H1 (cell line): ENCODE measurements around the gene SERPINE2. TPM values are rescaled to one million over a fixed set of nuclear protein-coding genes. Genes with fewer than 3 reads are reported as not detected.

Source experiments
- CTCF ChIA-PET: fragments of 300-600 bp; sonication (Branson Sonifier 250); formaldehyde crosslinking; loops from one replicate; lab custom pipeline; 2021; ENCODE audit not compliant: partially characterized antibody; lab: Charles Lee
- POLR2A ChIA-PET: fragments of 300-600 bp; sonication (Branson Sonifier 250); formaldehyde crosslinking; loops from one replicate; lab custom pipeline; 2021; ENCODE audit warnings: inconsistent platforms; ENCODE audit not compliant: partially characterized antibody; lab: Charles Lee
- DNase-seq, 2 experiments: peaks; one replicate each; pipeline versions ENCODE4 v3.0.0 to v3.0.0-alpha.2; 2010 to 2022; ENCODE audit warnings: low spot score in 2 of 2, low read depth in 1 of 2, mixed read lengths in 1 of 2
- FAIRE-seq: peaks from 2 replicates; lab custom pipeline; 2011; peaks lifted over from hg19 to GRCh38; lab: Jason Lieb, UNC
- H2AFZ ChIP-seq: 2 replicates; pipeline ENCODE4 v1.8.1; 2012; ENCODE audit warnings: low read length, inconsistent platforms
- H2AK5ac ChIP-seq: 2 replicates; pipeline ENCODE4 v1.6.1; 2013; ENCODE audit warnings: low read depth, low read length
- H2BK120ac ChIP-seq: replicated peaks from 2 replicates; pipeline ENCODE3; 2013; ENCODE audit warnings: low read depth, low read length, inconsistent platforms
- H2BK12ac ChIP-seq: 2 replicates; pipeline ENCODE4 v1.6.1; 2013; ENCODE audit warnings: low read depth, low read length
- H2BK15ac ChIP-seq: 2 replicates; pipeline ENCODE4 v1.6.1; 2013; ENCODE audit warnings: low read length
- H2BK20ac ChIP-seq: 2 replicates; pipeline ENCODE4 v1.6.1; 2013; ENCODE audit warnings: low read length
- H2BK5ac ChIP-seq: 2 replicates; pipeline ENCODE4 v1.6.1; 2013; ENCODE audit warnings: low read depth, low read length
- H3K14ac ChIP-seq: 2 replicates; pipeline ENCODE4 v1.6.1; 2013; ENCODE audit warnings: inconsistent platforms; ENCODE audit not compliant: insufficient read length
- H3K18ac ChIP-seq: 2 replicates; pipeline ENCODE4 v1.6.1; 2013; ENCODE audit warnings: low read length; ENCODE audit errors: extremely low read depth
- H3K23ac ChIP-seq: 2 replicates; pipeline ENCODE4 v1.6.1; 2013; ENCODE audit warnings: inconsistent platforms; ENCODE audit not compliant: insufficient read length
- H3K23me2 ChIP-seq: 2 replicates; pipeline ENCODE4 v1.6.1; 2013; ENCODE audit warnings: low read depth, low read length
- H3K27ac ChIP-seq: 2 replicates; pipeline ENCODE4 v1.6.1; 2011; ENCODE audit warnings: low read depth, low read length, inconsistent platforms
- H3K27me3 ChIP-seq, 4 experiments: replicated peaks in 1 of 4; 1 replicate in 1 of 4; 2 replicates in 3 of 4; pipeline versions ENCODE4 v1.6.1 to v1.8.1; 2011 to 2013; ENCODE audit warnings: low read length in 3 of 4, mild to moderate bottlenecking in 3 of 4, inconsistent platforms in 2 of 4, mixed read lengths in 2 of 4, moderate library complexity in 1 of 4; ENCODE audit not compliant: control insufficient read depth in 3 of 4, insufficient read depth in 3 of 4; ENCODE audit errors: extremely low read depth in 1 of 4
- H3K36me3 ChIP-seq, 4 experiments: 2 replicates each; pipeline versions ENCODE4 v1.6.1 to v1.8.1; 2011 to 2013; ENCODE audit warnings: mild to moderate bottlenecking in 4 of 4, low read length in 3 of 4, moderate library complexity in 2 of 4, control low read depth in 1 of 4, inconsistent platforms in 1 of 4; ENCODE audit not compliant: insufficient read depth in 4 of 4, control insufficient read depth in 2 of 4
- H3K4ac ChIP-seq: replicated peaks from 2 replicates; pipeline ENCODE3; 2013; ENCODE audit warnings: low read length, low read depth, mixed read lengths, inconsistent platforms; ENCODE audit not compliant: insufficient read length
- H3K4me1 ChIP-seq, 4 experiments: replicated peaks in 1 of 4; 1 replicate in 1 of 4; 2 replicates in 3 of 4; pipeline versions ENCODE4 v1.6.1 to v1.8.1; 2011 to 2013; ENCODE audit warnings: low read length in 3 of 4, inconsistent platforms in 2 of 4, mixed read lengths in 1 of 4; ENCODE audit not compliant: insufficient read depth in 4 of 4, control insufficient read depth in 3 of 4
- H3K4me2 ChIP-seq, 2 experiments: 2 replicates each; pipeline versions ENCODE4 v1.6.1 to v1.8.1; 2011 to 2013; ENCODE audit warnings: low read depth in 2 of 2, low read length in 2 of 2, control low read depth in 1 of 2, inconsistent platforms in 1 of 2, mild to moderate bottlenecking in 1 of 2; ENCODE audit not compliant: insufficient read depth in 1 of 2
- H3K4me3 ChIP-seq, 4 experiments: fragments of 200-600, 300-600 bp in 1 of 4; sonication (generic), shearing (Covaris generic), sonication (Bioruptor Twin) in 1 of 4; 2 replicates each; pipeline versions ENCODE4 v1.5.1 to v1.8.1; 2011 to 2016; ENCODE audit warnings: low read length in 4 of 4, low read depth in 3 of 4, control low read depth in 2 of 4, inconsistent platforms in 2 of 4, mild to moderate bottlenecking in 2 of 4, mixed read lengths in 1 of 4, moderate library complexity in 1 of 4; ENCODE audit not compliant: insufficient read depth in 2 of 4; ENCODE audit errors: extremely low read depth in 1 of 4
- H3K56ac ChIP-seq: replicated peaks from 2 replicates; pipeline ENCODE3; 2013; ENCODE audit warnings: low read depth, mild to moderate bottlenecking, mixed read lengths, low read length, inconsistent platforms; ENCODE audit not compliant: insufficient read length
- H3K79me1 ChIP-seq: 2 replicates; pipeline ENCODE4 v1.6.1; 2013; ENCODE audit warnings: low read depth, low read length, control low read depth
- H3K79me2 ChIP-seq, 2 experiments: 2 replicates each; pipeline versions ENCODE4 v1.6.1 to v1.8.1; 2012 to 2013; ENCODE audit warnings: low read length in 2 of 2, mild to moderate bottlenecking in 2 of 2, inconsistent platforms in 1 of 2; ENCODE audit not compliant: insufficient read depth in 2 of 2, control insufficient read depth in 1 of 2
- H3K9ac ChIP-seq, 4 experiments: replicated peaks in 1 of 4; 1 replicate in 1 of 4; 2 replicates in 3 of 4; pipeline versions ENCODE4 v1.6.1 to v1.8.1; 2011 to 2013; ENCODE audit warnings: low read depth in 3 of 4, low read length in 3 of 4, control low read depth in 2 of 4, mild to moderate bottlenecking in 2 of 4, moderate library complexity in 2 of 4, inconsistent platforms in 1 of 4; ENCODE audit errors: extremely low read depth in 1 of 4
- H3K9me3 ChIP-seq, 2 experiments: 2 replicates each; pipeline versions ENCODE4 v1.6.1 to v1.8.1; 2012 to 2013; ENCODE audit warnings: mild to moderate bottlenecking in 2 of 2, moderate library complexity in 2 of 2, control low read depth in 1 of 2, inconsistent platforms in 1 of 2, low read depth in 1 of 2, low read length in 1 of 2, mixed read lengths in 1 of 2; ENCODE audit not compliant: insufficient read depth in 2 of 2
- H4K20me1 ChIP-seq, 2 experiments: replicated peaks in 1 of 2; 2 replicates each; pipeline versions ENCODE3 to v1.8.1; 2011 to 2013; ENCODE audit warnings: inconsistent platforms in 2 of 2, low read length in 2 of 2, mild to moderate bottlenecking in 1 of 2; ENCODE audit not compliant: insufficient read depth in 2 of 2, control insufficient read depth in 1 of 2
- H4K5ac ChIP-seq: 2 replicates; pipeline ENCODE4 v1.6.1; 2013; ENCODE audit warnings: low read length, low read depth, mixed read lengths, inconsistent platforms; ENCODE audit not compliant: insufficient read length
- H4K8ac ChIP-seq: 2 replicates; pipeline ENCODE4 v1.8.0; 2013; ENCODE audit warnings: mild to moderate bottlenecking, moderate library complexity, low read length, inconsistent platforms; ENCODE audit not compliant: insufficient read depth; ENCODE audit errors: extremely low read depth
- H4K91ac ChIP-seq: replicated peaks from 2 replicates; pipeline ENCODE3; 2013; ENCODE audit warnings: low read length, mixed read lengths, inconsistent platforms; ENCODE audit not compliant: insufficient read length
- KDM1A ChIP-seq: fragments of 200-600, 300-600 bp; sonication (generic); IDR thresholded peaks from 2 replicates; pipeline ENCODE4 v1.7.1; 2016; ENCODE audit warnings: mild to moderate bottlenecking, low read length, borderline replicate concordance
- PHF8 ChIP-seq: fragments of 200-600 bp; sonication (generic); conservative IDR thresholded peaks from 2 replicates; pipeline ENCODE4 v1.7.1; 2012; ENCODE audit warnings: low read depth, mild to moderate bottlenecking, inconsistent platforms, low read length, moderate library complexity
- RBBP5 ChIP-seq: IDR thresholded peaks from 2 replicates; pipeline ENCODE4 v1.7.1; 2012; ENCODE audit warnings: low read depth, mild to moderate bottlenecking, inconsistent platforms, low read length, moderate library complexity, borderline replicate concordance
- RXRA ChIP-seq: IDR thresholded peaks from 2 replicates; pipeline ENCODE4 v1.6.1; 2011; ENCODE audit warnings: low read depth, mild to moderate bottlenecking, low read length, moderate library complexity; ENCODE audit not compliant: insufficient read depth
- SIRT6 ChIP-seq: IDR thresholded peaks from one replicate; pipeline ENCODE4 v1.7.1; 2012; ENCODE audit warnings: low read length, inconsistent platforms
- SRF ChIP-seq: IDR thresholded peaks from 2 replicates; pipeline ENCODE4 v1.6.1; 2011; ENCODE audit warnings: mild to moderate bottlenecking, low read depth, low read length, moderate library complexity
- TEAD4 ChIP-seq: IDR thresholded peaks from 2 replicates; pipeline ENCODE4 v1.6.1; 2012; ENCODE audit warnings: low read depth, low read length, inconsistent platforms, mixed read lengths
- WGBS, 2 experiments: shearing (Covaris generic) in 1 of 2; methylation state at CpG; one replicate each; pipeline versions ENCODE4 v1.1.6 to v1.1.7; 2013 to 2015; ENCODE audit warnings: low lambda C conversion rate in 2 of 2, mixed read lengths in 2 of 2, inconsistent platforms in 1 of 2, low coverage in 1 of 2, missing lambda C conversion rate in 1 of 2; ENCODE audit not compliant: insufficient replicate concordance in 2 of 2, insufficient coverage in 1 of 2, insufficient read length in 1 of 2; ENCODE audit errors: extremely low coverage in 1 of 2, missing lambda C conversion rate in 1 of 2; 5-methylcytosine and 5-hydroxymethylcytosine counted together
- polyA plus RNA-seq, 7 experiments: library from polyadenylated mRNA; depleted of rRNA in 3 of 7; stranded (reverse) in 5 of 7; unstranded in 2 of 7; fragments of >200 nt in 5 of 7; fragments of 200-250 nt in 2 of 7; gene quantifications; 1 replicate in 5 of 7; 2 replicates in 1 of 7; 4 replicates in 1 of 7; pipeline versions ENCODE4 v1.2.1 to v1.2.3, GENCODE V29; 2011 to 2013; ENCODE audit warnings: missing spikeins in 2 of 7, mixed read lengths in 2 of 7
- total RNA-seq: library from RNA; stranded (reverse); fragmentation: NEBNext Ultra II Directional; extraction: Animal tissue kit (Norgen Biotek cat#: 25700); gene quantifications from 2 replicates; pipeline ENCODE4 v1.2.1, GENCODE V29; 2021
- TF ChIP-seq, protein P1 (sequence below): IDR thresholded peaks from 2 replicates; pipeline ENCODE4 v1.6.1; 2012; ENCODE audit warnings: inconsistent platforms

The SERPINE2 gene
- total and polyA plus RNA-seq, 2 of the 8 experiments (the other 6 are each of a cell fraction or from before 2014, with no cell fraction given): 26.2 to 76.0 TPM

DNA sequence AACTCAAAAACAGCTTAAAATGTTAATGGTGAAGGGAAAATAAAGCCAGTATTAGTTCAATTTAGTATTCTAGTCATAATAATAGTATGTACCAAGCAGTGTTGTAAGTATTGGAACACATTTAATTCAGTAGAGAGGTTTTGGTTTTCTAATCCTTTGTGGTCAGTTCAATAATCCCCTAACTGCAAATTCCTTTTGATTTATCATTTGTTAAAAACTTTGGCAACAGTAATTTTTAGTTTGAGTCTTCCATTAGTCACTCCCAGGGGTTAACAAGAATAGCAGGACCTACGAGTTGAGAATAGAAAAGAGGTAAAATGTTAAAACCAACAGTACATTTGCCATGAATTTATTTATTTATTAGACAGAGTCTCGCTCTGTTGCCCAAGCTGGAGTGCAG lies 71.1 kb downstream of the SERPINE2 start:
- CTCF ChIA-PET: interaction anchor here (0.8 to 18.2 kb wide), 9 partner anchors 9 to 679 kb away, joined by 3 to 282 read pairs (median 16); no protein-coding TSS in a partner anchor
- no peak for TF ChIP-seq SIRT6
- TF ChIP-seq KDM1A: no peak
- TF ChIP-seq RBBP5: no peak
- no peak for TF ChIP-seq RXRA
- TF ChIP-seq SRF: no peak
- no peak for TF ChIP-seq PHF8
- TF ChIP-seq, protein P1, sequence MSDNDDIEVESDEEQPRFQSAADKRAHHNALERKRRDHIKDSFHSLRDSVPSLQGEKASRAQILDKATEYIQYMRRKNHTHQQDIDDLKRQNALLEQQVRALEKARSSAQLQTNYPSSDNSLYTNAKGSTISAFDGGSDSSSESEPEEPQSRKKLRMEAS: no peak
- TF ChIP-seq TEAD4: no peak

More for the DNA sequence above, 71.1 kb downstream of the SERPINE2 start:
- Histone ChIP-seq H4K20me1 (no peaks in the 10 kb centered on the region), H3K4ac (no peak overlapping the region), H2BK12ac (no peak overlapping the region), H3K79me1 (no peaks in the 10 kb centered on the region), H3K9ac (no peak overlapping the region), H3K9me3 (no peaks in the 10 kb centered on the region), H4K8ac (no peak overlapping the region), H3K4me3 (no peak overlapping the region), H2BK20ac (no peak overlapping the region), H3K4me2 (no peak overlapping the region), H2BK15ac (no peak overlapping the region), H3K27me3 (no peaks in the 10 kb centered on the region), H3K79me2 (peaks cover 0 to 23% of the 10 kb centered on the region in 2 experiments; a peak in 2 of 4 replicates), H2BK5ac (no peak overlapping the region), H2BK120ac (no peak overlapping the region), H3K27ac (no peak overlapping the region), H2AFZ (no peak overlapping the region), H3K14ac (no peak overlapping the region), H2AK5ac (no peak overlapping the region), H4K5ac (no peak overlapping the region), H3K4me1 (no peaks in the 10 kb centered on the region), H3K23ac (no peak overlapping the region), H3K56ac (no peak overlapping the region), H3K23me2 (no peaks in the 10 kb centered on the region), H3K18ac (no peak overlapping the region), H3K36me3 (peaks cover 2 to 46% (median 12%) of the 10 kb centered on the region in 4 experiments; a peak in 6 of 8 replicates), H4K91ac (no peak overlapping the region)
- POLR2A ChIA-PET: interaction anchor here (0.6 to 1.6 kb wide), 3 partner anchors 8 to 80 kb away, joined by 3 to 9 read pairs (median 4); partner anchors contain the start of gene MRPL44
- no peak for DNase-seq
- WGBS, 2 experiments: 100% methylated on average over 2 of the region's 2 CpGs; no CpG with 5 or more reads in 1 of the 2 experiments
- no peak for FAIRE-seq
